Left renal cortex interstitium (tissue), 4 donors: ENCODE data around the gene CCNQ. TPM values are rescaled to one million over a fixed set of nuclear protein-coding genes. Genes with fewer than 3 reads are reported as not detected.

ENCODE experiments used
- DNase-seq, 4 donors: peaks; one replicate each; pipeline ENCODE4 v3.0.0-alpha.2; 2013; ENCODE audit warnings: low read depth in 4 of 4, low spot score in 2 of 4, missing footprints in 1 of 4
- polyA plus RNA-seq, 4 donors: library from polyadenylated mRNA; unstranded; fragments of 120-200 nt; gene quantifications; one replicate each; pipeline ENCODE4 v1.2.1, GENCODE V29; 2013; ENCODE audit not compliant: insufficient read length in 4 of 4

Gene CCNQ
- polyA plus RNA-seq, 4 donors, result 15.4 to 24.1 (median 19.0) TPM

GRCh38 chrX:153637121-153638040 lies 38.4 kb upstream of the CCNQ start:
- no peak for DNase-seq

- no peak for DNase-seq
These were observed 37.8 kb upstream of the CCNQ start for GRCh38 chrX:153636716-153637115.

- no peak for DNase-seq
These were observed 37.1 kb upstream of the CCNQ start for GRCh38 chrX:153635788-153636668.

- DNase-seq, result no peak
These were observed 36.4 kb upstream of the CCNQ start for GRCh38 chrX:153635388-153635787.

GRCh38 chrX:153634832-153635231 lies 35.9 kb upstream of the CCNQ start:
- DNase-seq, result no peak

GRCh38 chrX:153634236-153634635 lies 35.3 kb upstream of the CCNQ start:
- no peak for DNase-seq

- no peak for DNase-seq
These were observed 34.8 kb upstream of the CCNQ start for GRCh38 chrX:153633607-153634180.

- no peak for DNase-seq
These were observed 34.1 kb upstream of the CCNQ start for GRCh38 chrX:153633048-153633447.

GRCh38 chrX:153632595-153632946 lies 33.6 kb upstream of the CCNQ start:
- DNase-seq, result no peak

GRCh38 chrX:153631907-153632594 lies 33.1 kb upstream of the CCNQ start:
- DNase-seq, result no peak

GRCh38 chrX:153631346-153631745 lies 32.4 kb upstream of the CCNQ start:
- DNase-seq, result no peak

GRCh38 chrX:153628665-153629064 lies 29.7 kb upstream of the CCNQ start:
- no peak for DNase-seq

GRCh38 chrX:153628129-153628528 lies 29.2 kb upstream of the CCNQ start:
- no peak for DNase-seq

GRCh38 chrX:153627675-153628111 lies 28.8 kb upstream of the CCNQ start:
- no peak for DNase-seq

GRCh38 chrX:153626863-153627674 lies 28.1 kb upstream of the CCNQ start:
- DNase-seq, result no peak

- DNase-seq, result no peak
These were observed 27.2 kb upstream of the CCNQ start for GRCh38 chrX:153626025-153626633.

GRCh38 chrX:153625271-153626024 lies 26.5 kb upstream of the CCNQ start:
- DNase-seq, result no peak
